Vagina (tissue), 2 donors: ENCODE results near the gene ZBTB24. TPM values are rescaled to one million over a fixed set of nuclear protein-coding genes. Genes with fewer than 3 reads are reported as not detected.

Experiments used
- DNase-seq, 2 donors: peaks; one replicate each; pipeline ENCODE4 v3.0.0-alpha.2; 2017; ENCODE audit errors: extremely low spot score in 2 of 2
- H3K27ac ChIP-seq: fragments of 200-600 bp; sonication (generic); one replicate; pipeline ENCODE4 v1.5.1; 2019
- H3K27me3 ChIP-seq: fragments of 200-600 bp; sonication (generic); one replicate; pipeline ENCODE4 v1.5.1; 2019
- H3K36me3 ChIP-seq, 2 donors: fragments of 200-600 bp; sonication (generic); one replicate each; pipeline ENCODE4 v1.5.1; 2017 to 2019
- H3K4me1 ChIP-seq: fragments of 200-600 bp; sonication (generic); one replicate; pipeline ENCODE4 v1.5.1; 2019
- H3K4me3 ChIP-seq, 2 donors: fragments of 200-600 bp; sonication (generic); 1 replicate in 1 of 2; 2 replicates in 1 of 2; pipeline ENCODE4 v1.5.1; 2016 to 2019
- H3K9me3 ChIP-seq: fragments of 200-600 bp; sonication (generic); one replicate; pipeline ENCODE4 v1.5.1; 2019
- CTCF ChIP-seq, 3 experiments: fragments of 450-650 bp in 2 of 3; fragments of 200-600 bp in 1 of 3; sonication (generic) in 1 of 3; IDR thresholded peaks; one replicate each; pipeline ENCODE4 v1.5.1; 2017 to 2019; ENCODE audit warnings: antibody characterized with exemption in 3 of 3, mild to moderate bottlenecking in 2 of 3, moderate library complexity in 2 of 3
- POLR2A ChIP-seq, 2 donors: fragments of 450-650 bp; IDR thresholded peaks; one replicate each; pipeline ENCODE4 v1.6.1; 2017; ENCODE audit warnings: antibody characterized with exemption in 2 of 2, mild to moderate bottlenecking in 2 of 2, moderate library complexity in 2 of 2
- POLR2AphosphoS5 ChIP-seq, 2 donors: sonication (generic); formaldehyde crosslinking; IDR thresholded peaks; one replicate each; pipeline ENCODE4 v1.9.0; 2017; ENCODE audit warnings: antibody characterized with exemption in 2 of 2, mild to moderate bottlenecking in 2 of 2, low read depth in 1 of 2; ENCODE audit not compliant: insufficient read depth in 1 of 2
- intact Hi-C: fragments of 100-400 bp; cut with DNase I; formaldehyde crosslinking; loops from one replicate; pipeline ENCODE4 v1.15.1; 2023
- total RNA-seq: library from RNA; depleted of rRNA; stranded (reverse); fragments of >200 nt; gene quantifications from one replicate; pipeline ENCODE4 v1.2.3, GENCODE V29; 2016

ZBTB24 gene
- total RNA-seq, 1 donor from 2014 or later = 6.6 TPM

GRCh38 chr6:109446541-109446940 lies 36.5 kb downstream of the ZBTB24 start:
- TF ChIP-seq POLR2A (IDR thresholded peaks at IDR 0.05) (no peak), POLR2AphosphoS5 (IDR thresholded peaks at IDR 0.05; ENCODE audit: insufficient read depth in 1 of 2, low read depth in 1 of 2) (no peak), CTCF (IDR thresholded peaks at IDR 0.05) (no peak)
- Histone ChIP-seq H3K9me3 (no peaks in the 10 kb centered on the region), H3K4me1 (peaks cover 18% of the 10 kb centered on the region), H3K4me3 (no peak overlapping the region), H3K27ac (no peak overlapping the region), H3K36me3 (peaks cover 0 to 39% of the 10 kb centered on the region in 2 donors), H3K27me3 (no peaks in the 10 kb centered on the region)
- DNase-seq = no peak
- intact Hi-C loops = no loop called here

- intact Hi-C loops = no loop called here
- Histone ChIP-seq H3K27me3 (no peaks in the 10 kb centered on the region), H3K36me3 (peaks cover 0 to 37% of the 10 kb centered on the region in 2 donors), H3K4me3 (no peak overlapping the region), H3K27ac (no peak overlapping the region), H3K9me3 (no peaks in the 10 kb centered on the region), H3K4me1 (peaks cover 23% of the 10 kb centered on the region)
- TF ChIP-seq POLR2A (IDR thresholded peaks at IDR 0.05) = no peak
- TF ChIP-seq CTCF (IDR thresholded peaks at IDR 0.05) = no peak
- TF ChIP-seq POLR2AphosphoS5 (IDR thresholded peaks at IDR 0.05; ENCODE audit: insufficient read depth in 1 of 2, low read depth in 1 of 2) = no peak
- DNase-seq = no peak
Observed at GRCh38 chr6:109446072-109446471, 36.9 kb downstream of the ZBTB24 start.

- peak in 1 of 2 donors; percentile 83 for DNase-seq
- H3K9me3 ChIP-seq = no peaks in the 10 kb centered on the region
- intact Hi-C loops = no loop called here
- peaks cover 0 to 37% of the 10 kb centered on the region in 2 donors for H3K36me3 ChIP-seq
- H3K27me3 ChIP-seq = no peaks in the 10 kb centered on the region
- no peak for TF ChIP-seq POLR2A (IDR thresholded peaks at IDR 0.05)
- TF ChIP-seq CTCF (IDR thresholded peaks at IDR 0.05) = no peak
- TF ChIP-seq POLR2AphosphoS5 (IDR thresholded peaks at IDR 0.05; ENCODE audit: insufficient read depth in 1 of 2, low read depth in 1 of 2) = no peak
- H3K4me3 ChIP-seq = no peak overlapping the region
- H3K27ac ChIP-seq = no peak overlapping the region
- peaks cover 23% of the 10 kb centered on the region for H3K4me1 ChIP-seq
Observed at GRCh38 chr6:109445382-109445781, 37.6 kb downstream of the ZBTB24 start.

- Histone ChIP-seq H3K9me3 (no peaks in the 10 kb centered on the region), H3K27me3 (no peaks in the 10 kb centered on the region), H3K4me1 (peaks cover 33% of the 10 kb centered on the region), H3K27ac (no peak overlapping the region), H3K4me3 (no peak overlapping the region), H3K36me3 (peaks cover 0 to 37% of the 10 kb centered on the region in 2 donors)
- intact Hi-C loops = loop anchor here (5.0 kb wide), 1 partner anchor 61 kb away; the partner anchor contains the start of gene CD164
- TF ChIP-seq POLR2A (IDR thresholded peaks at IDR 0.05) = no peak
- no peak for DNase-seq
Observed at GRCh38 chr6:109443425-109443950, 39.5 kb downstream of the ZBTB24 start.

GRCh38 chr6:109442393-109442924 lies 40.6 kb downstream of the ZBTB24 start:
- H3K4me3 ChIP-seq = no peak overlapping the region
- no peak overlapping the region for H3K27ac ChIP-seq
- H3K27me3 ChIP-seq = no peaks in the 10 kb centered on the region
- H3K4me1 ChIP-seq = peaks cover 35% of the 10 kb centered on the region
- peaks cover 0 to 37% of the 10 kb centered on the region in 2 donors for H3K36me3 ChIP-seq
- intact Hi-C loops = loop anchor here (5.0 kb wide), 1 partner anchor 60 kb away; the partner anchor contains the start of gene CD164
- TF ChIP-seq POLR2A (IDR thresholded peaks at IDR 0.05) = no peak
- no peak for TF ChIP-seq CTCF (IDR thresholded peaks at IDR 0.05)
- no peak for TF ChIP-seq POLR2AphosphoS5 (IDR thresholded peaks at IDR 0.05; ENCODE audit: insufficient read depth in 1 of 2, low read depth in 1 of 2)
- H3K9me3 ChIP-seq = no peaks in the 10 kb centered on the region
- DNase-seq = no peak
